PC-3 (cell line): Measurements from ENCODE around the gene MYO1H. TPM values are rescaled to one million over a fixed set of nuclear protein-coding genes. Genes with fewer than 3 reads are reported as not detected.

Experiments
- ATAC-seq: fragments of 200-7000 bp; cut with Tn5 transposase; 2 replicates; pipeline ENCODE4 v1.9.1; 2020; ENCODE audit warnings: mild to moderate bottlenecking, moderate library complexity
- BruUV-seq: library from RNA; stranded (reverse); fragments of 400-500 nt; replicated peaks from 2 replicates; lab custom pipeline; 2021; lab: Mats Ljungman, UMichigan
- CTCF ChIA-PET: fragments of 300-600 bp; sonication (Branson Sonifier 250); formaldehyde crosslinking; loops from one replicate; lab custom pipeline; 2022; ENCODE audit warnings: antibody characterized with exemption; lab: Charles Lee
- POLR2A ChIA-PET: fragments of 300-600 bp; sonication (Branson Sonifier 250); formaldehyde crosslinking; loops from one replicate; lab custom pipeline; 2022; ENCODE audit warnings: antibody characterized with exemption; ENCODE audit not compliant: unreplicated experiment; lab: Charles Lee
- DNase-seq: peaks from one replicate; pipeline ENCODE4 v3.0.0-alpha.2; 2015
- H2AFZ ChIP-seq: fragments of 300-600 bp; sonication (generic); 2 replicates; pipeline ENCODE4 v1.6.0; 2016; ENCODE audit warnings: antibody characterized with exemption, low read length
- H3F3A ChIP-seq: fragments of 300-600 bp; sonication (generic); one replicate; pipeline ENCODE4 v1.6.0; 2017; ENCODE audit warnings: antibody characterized with exemption, low read length, control low read depth, mild to moderate bottlenecking; ENCODE audit not compliant: unreplicated experiment
- H3K27ac ChIP-seq: fragments of 300-600 bp; sonication (generic); 2 replicates; pipeline ENCODE4 v1.5.1; 2016; ENCODE audit warnings: mild to moderate bottlenecking, low read length
- H3K27me3 ChIP-seq: fragments of 300-600 bp; sonication (generic); 2 replicates; pipeline ENCODE4 v1.6.1; 2016; ENCODE audit warnings: low read length, mixed read lengths
- H3K36me3 ChIP-seq: fragments of 300-600 bp; sonication (generic); 2 replicates; pipeline ENCODE4 v1.6.1; 2016; ENCODE audit warnings: low read depth, mixed run types, low read length, mixed read lengths
- H3K4me1 ChIP-seq: fragments of 300-600 bp; sonication (generic); 2 replicates; pipeline ENCODE4 v1.5.1; 2016; ENCODE audit warnings: low read length; ENCODE audit not compliant: insufficient read depth
- H3K4me2 ChIP-seq: fragments of 300-600 bp; sonication (generic); 2 replicates; pipeline ENCODE4 v1.6.0; 2016; ENCODE audit warnings: low read length
- H3K4me3 ChIP-seq: fragments of 300-600 bp; sonication (generic); 2 replicates; pipeline ENCODE4 v1.5.1; 2016; ENCODE audit warnings: mild to moderate bottlenecking, low read length, mixed read lengths
- H3K79me2 ChIP-seq: fragments of 300-600 bp; sonication (generic); 2 replicates; pipeline ENCODE4 v1.6.1; 2017; ENCODE audit warnings: low read length, mixed read lengths
- H3K9ac ChIP-seq: fragments of 300-600 bp; sonication (generic); 2 replicates; pipeline ENCODE4 v1.6.0; 2016; ENCODE audit warnings: mild to moderate bottlenecking, low read length
- H3K9me2 ChIP-seq: fragments of 300-600 bp; sonication (generic); replicated peaks from 2 replicates; pipeline ENCODE4 v1.6.1; 2016; ENCODE audit warnings: mixed run types, low read length, mixed read lengths
- H3K9me3 ChIP-seq: fragments of 300-600 bp; sonication (generic); 2 replicates; pipeline ENCODE4 v1.6.1; 2016; ENCODE audit warnings: low read length, mixed read lengths
- H4K20me1 ChIP-seq: fragments of 300-600 bp; sonication (generic); 2 replicates; pipeline ENCODE4 v1.6.1; 2016; ENCODE audit warnings: low read length, mixed read lengths
- EZH2 ChIP-seq: fragments of 300-600 bp; sonication (generic); IDR thresholded peaks from one replicate; pipeline ENCODE4 v1.6.1; 2017; ENCODE audit warnings: antibody characterized with exemption, mild to moderate bottlenecking, low read length; ENCODE audit not compliant: unreplicated experiment
- EZH2phosphoT487 ChIP-seq: fragments of 300-600 bp; sonication (generic); IDR thresholded peaks from 2 replicates; pipeline ENCODE4 v1.6.1; 2018; ENCODE audit warnings: mild to moderate bottlenecking, antibody characterized with exemption, low read length, borderline replicate concordance
- intact Hi-C: fragments of 100-400 bp; cut with micrococcal nuclease; formaldehyde crosslinking; loops from 2 replicates; pipeline ENCODE4 v1.9.0; 2023
- total RNA-seq: library from RNA; depleted of rRNA; stranded (reverse); fragments of >200 nt; gene quantifications from 2 replicates; pipeline ENCODE4 v1.2.3, GENCODE V29; 2014
- TF ChIP-seq, protein P1 (sequence below): fragments of 300-600 bp; sonication (generic); conservative IDR thresholded peaks from 2 replicates; pipeline ENCODE4 v1.5.1; 2017; ENCODE audit warnings: antibody characterized with exemption, low read depth, mild to moderate bottlenecking, low read length

Gene MYO1H
- total RNA-seq, 1 experiment from 2014 or later, result not detected

DNA sequence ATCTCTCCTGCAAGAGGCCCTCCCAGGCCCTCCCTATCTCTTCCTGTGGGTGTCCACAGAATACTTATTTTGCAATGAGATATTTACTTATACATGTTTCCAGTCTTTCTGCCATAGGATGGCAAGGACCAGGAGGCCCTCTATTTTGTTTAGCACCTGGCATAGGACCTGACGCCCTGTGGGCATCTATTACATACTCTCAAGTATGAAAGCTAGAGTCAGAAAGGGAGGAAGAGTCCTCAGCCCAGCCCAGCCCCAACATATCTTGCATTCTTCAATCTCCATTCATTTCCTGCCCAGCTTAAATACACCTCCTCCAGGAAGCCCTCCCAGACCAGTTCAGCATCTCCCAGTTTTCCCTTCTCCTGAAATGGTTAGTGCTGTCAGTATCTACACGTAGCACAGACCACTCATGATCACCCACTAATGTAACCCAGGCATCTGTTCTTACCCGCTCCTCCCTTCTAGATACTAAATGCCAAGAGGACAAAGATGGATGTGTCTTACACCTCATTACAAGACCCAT, 46.0 kb upstream of the MYO1H start:
- Histone ChIP-seq H3K36me3 (no peaks in the 10 kb centered on the region), H3K9me3 (no peaks in the 10 kb centered on the region), H3K27ac (no peak overlapping the region), H3K9me2 (no peaks in the 10 kb centered on the region), H2AFZ (no peak overlapping the region), H4K20me1 (no peaks in the 10 kb centered on the region), H3K27me3 (peaks cover 46% of the 10 kb centered on the region), H3F3A (no peaks in the 10 kb centered on the region), H3K79me2 (no peaks in the 10 kb centered on the region), H3K4me3 (no peak overlapping the region), H3K4me1 (no peaks in the 10 kb centered on the region), H3K4me2 (no peak overlapping the region), H3K9ac (no peak overlapping the region)
- ATAC-seq (no peak), DNase-seq (no peak)
- intact Hi-C loops, result no loop called here
- POLR2A ChIA-PET, result no interaction called here
- TF ChIP-seq, protein P1, sequence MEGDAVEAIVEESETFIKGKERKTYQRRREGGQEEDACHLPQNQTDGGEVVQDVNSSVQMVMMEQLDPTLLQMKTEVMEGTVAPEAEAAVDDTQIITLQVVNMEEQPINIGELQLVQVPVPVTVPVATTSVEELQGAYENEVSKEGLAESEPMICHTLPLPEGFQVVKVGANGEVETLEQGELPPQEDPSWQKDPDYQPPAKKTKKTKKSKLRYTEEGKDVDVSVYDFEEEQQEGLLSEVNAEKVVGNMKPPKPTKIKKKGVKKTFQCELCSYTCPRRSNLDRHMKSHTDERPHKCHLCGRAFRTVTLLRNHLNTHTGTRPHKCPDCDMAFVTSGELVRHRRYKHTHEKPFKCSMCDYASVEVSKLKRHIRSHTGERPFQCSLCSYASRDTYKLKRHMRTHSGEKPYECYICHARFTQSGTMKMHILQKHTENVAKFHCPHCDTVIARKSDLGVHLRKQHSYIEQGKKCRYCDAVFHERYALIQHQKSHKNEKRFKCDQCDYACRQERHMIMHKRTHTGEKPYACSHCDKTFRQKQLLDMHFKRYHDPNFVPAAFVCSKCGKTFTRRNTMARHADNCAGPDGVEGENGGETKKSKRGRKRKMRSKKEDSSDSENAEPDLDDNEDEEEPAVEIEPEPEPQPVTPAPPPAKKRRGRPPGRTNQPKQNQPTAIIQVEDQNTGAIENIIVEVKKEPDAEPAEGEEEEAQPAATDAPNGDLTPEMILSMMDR, result no peak
- TF ChIP-seq EZH2phosphoT487, result no peak
- no peak for TF ChIP-seq EZH2
- CTCF ChIA-PET, result no interaction called here
- BruUV-seq, result no TSS peak

DNA sequence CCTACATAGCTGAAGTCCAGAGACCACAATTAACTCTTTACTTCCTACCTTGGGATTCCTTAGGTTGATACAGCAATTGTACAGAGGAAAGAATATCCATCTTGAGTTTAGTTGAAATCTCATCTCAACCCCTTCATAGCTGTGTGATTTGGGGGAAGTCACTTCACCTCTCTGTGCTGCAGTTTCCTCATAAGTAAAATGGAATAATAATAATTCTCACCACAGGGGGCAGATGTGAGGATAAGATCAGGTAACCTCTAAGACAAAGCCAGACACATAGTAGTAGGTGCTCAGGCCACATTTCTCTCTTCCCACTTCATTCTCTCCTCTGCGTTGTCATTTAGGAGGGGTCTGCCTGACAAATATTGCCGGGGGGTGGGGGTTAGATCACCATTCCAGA, 45.3 kb upstream of the MYO1H start:
- BruUV-seq, result no TSS peak
- no peak overlapping the region for H3K4me2 ChIP-seq
- TF ChIP-seq EZH2, result no peak
- TF ChIP-seq, protein P1, result peak; percentile 57
- DNase-seq, result peak; percentile 60
- H3K27me3 ChIP-seq, result peaks cover 52% of the 10 kb centered on the region
- H3K79me2 ChIP-seq, result no peaks in the 10 kb centered on the region
- no peaks in the 10 kb centered on the region for H3F3A ChIP-seq
- ChIA-PET CTCF (interaction anchor here (0.5 kb wide), 1 partner anchor 12 kb away, joined by 7 read pairs; no protein-coding TSS in a partner anchor), POLR2A (no interaction called here)
- no peak overlapping the region for H3K9ac ChIP-seq
- H3K4me1 ChIP-seq, result no peaks in the 10 kb centered on the region
- no peaks in the 10 kb centered on the region for H4K20me1 ChIP-seq
- no peaks in the 10 kb centered on the region for H3K9me2 ChIP-seq
- peak; percentile 76 for ATAC-seq
- no peaks in the 10 kb centered on the region for H3K9me3 ChIP-seq
- no peak overlapping the region for H2AFZ ChIP-seq
- no peaks in the 10 kb centered on the region for H3K36me3 ChIP-seq
- intact Hi-C loops, result no loop called here
- H3K27ac ChIP-seq, result no peak overlapping the region
- no peak overlapping the region for H3K4me3 ChIP-seq

DNA sequence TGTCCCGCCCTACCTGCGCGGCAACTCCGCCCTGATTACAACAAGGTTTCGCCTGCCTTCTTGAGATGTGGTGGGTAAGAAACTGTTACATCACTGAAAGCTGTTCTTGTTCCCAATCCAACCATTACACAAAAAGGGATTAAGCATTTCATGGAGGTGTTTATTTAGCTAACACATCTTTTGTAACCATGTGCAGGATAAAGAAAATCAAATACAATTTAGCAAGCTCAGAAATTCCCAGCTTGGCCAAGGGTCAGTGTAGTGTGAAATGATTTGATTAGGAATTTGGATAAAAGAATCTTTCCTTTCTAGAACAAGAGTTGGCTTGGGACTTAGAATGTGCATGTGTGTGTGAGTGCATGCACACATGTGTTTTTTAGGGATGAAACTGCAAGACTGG, 44.9 kb upstream of the MYO1H start:
- DNase-seq (no peak), ATAC-seq (no peak)
- H2AFZ ChIP-seq, result no peak overlapping the region
- no peak overlapping the region for H3K9ac ChIP-seq
- intact Hi-C loops, result no loop called here
- no peaks in the 10 kb centered on the region for H3K36me3 ChIP-seq
- no peak overlapping the region for H3K27ac ChIP-seq
- no peaks in the 10 kb centered on the region for H3K9me3 ChIP-seq
- no peaks in the 10 kb centered on the region for H4K20me1 ChIP-seq
- no peaks in the 10 kb centered on the region for H3K9me2 ChIP-seq
- no peaks in the 10 kb centered on the region for H3K4me1 ChIP-seq
- CTCF ChIA-PET, result interaction anchor here (0.5 kb wide), 1 partner anchor 11 kb away, joined by 7 read pairs; no protein-coding TSS in a partner anchor
- H3K4me3 ChIP-seq, result no peak overlapping the region
- TF ChIP-seq, protein P1, result no peak
- TF ChIP-seq EZH2 (no peak), EZH2phosphoT487 (no peak)
- no peak overlapping the region for H3K4me2 ChIP-seq
- no TSS peak for BruUV-seq
- peaks cover 53% of the 10 kb centered on the region for H3K27me3 ChIP-seq
- no peaks in the 10 kb centered on the region for H3K79me2 ChIP-seq
- POLR2A ChIA-PET, result no interaction called here
- H3F3A ChIP-seq, result no peaks in the 10 kb centered on the region
